ENCODE measurements around the gene MROH2B. TPM values are rescaled to one million over a fixed set of nuclear protein-coding genes. Genes with fewer than 3 reads are reported as not detected.

MROH2B gene
- total and polyA plus RNA-seq, 2 of the 13 experiments (the other 11 are each of a cell fraction or from before 2014, with no cell fraction given): not detected

GRCh38 chr5:40991168-40991980, 79.8 kb downstream of the MROH2B start (continued):
- no peak for TF ChIP-seq ZBTB10 (CRISPR knock-in tag; IDR thresholded peaks at IDR 0.05; ENCODE audit: borderline replicate concordance)
- no peak for TF ChIP-seq NFE2L1 (CRISPR knock-in tag; IDR thresholded peaks at IDR 0.05; ENCODE audit: borderline replicate concordance)
- TF ChIP-seq ZNF572 (CRISPR knock-in tag; IDR thresholded peaks at IDR 0.05): no peak
- no peak for TF ChIP-seq HCFC1 (IDR thresholded peaks at IDR 0.05; ENCODE audit: low read depth, low read length)
- no peak for TF ChIP-seq ZBTB7A (CRISPR knock-in tag; IDR thresholded peaks at IDR 0.05)
- no peak for TF ChIP-seq NR0B2 (CRISPR knock-in tag; IDR thresholded peaks at IDR 0.05)
- TF ChIP-seq SALL2 (CRISPR knock-in tag; IDR thresholded peaks at IDR 0.05): no peak
- no peak for TF ChIP-seq TOPORS (CRISPR knock-in tag; IDR thresholded peaks at IDR 0.05)
- TF ChIP-seq ZNF382 (CRISPR knock-in tag; IDR thresholded peaks at IDR 0.05; ENCODE audit: borderline replicate concordance): no peak
- peak; percentile 21 for TF ChIP-seq MED8 (CRISPR knock-in tag; IDR thresholded peaks at IDR 0.05; ENCODE audit: insufficient replicate concordance)
- TF ChIP-seq ATF7-NPFF (CRISPR knock-in tag; IDR thresholded peaks at IDR 0.05; ENCODE audit: low read depth): no peak
- TF ChIP-seq HDAC1 (CRISPR knock-in tag; IDR thresholded peaks at IDR 0.05): peak; percentile 72
- no peak for TF ChIP-seq SOX6 (IDR thresholded peaks at IDR 0.05)
- peak; percentile 94 for TF ChIP-seq SOX6 (CRISPR knock-in tag; IDR thresholded peaks at IDR 0.05)
- no peak for TF ChIP-seq ZFP36L1 (CRISPR knock-in tag; IDR thresholded peaks at IDR 0.05)
- no peak for TF ChIP-seq ARNT (IDR thresholded peaks at IDR 0.05)
- no peak for TF ChIP-seq KDM2A (CRISPR knock-in tag; IDR thresholded peaks at IDR 0.05; ENCODE audit: borderline replicate concordance, low read depth)
- TF ChIP-seq DNMT1 (CRISPR knock-in tag; IDR thresholded peaks at IDR 0.05): no peak
- no peak for TF ChIP-seq ZNF724P (CRISPR knock-in tag; IDR thresholded peaks at IDR 0.05; ENCODE audit: borderline replicate concordance)
- TF ChIP-seq HNRNPLL (IDR thresholded peaks at IDR 0.05; ENCODE audit: low read depth, low read length, poor library complexity, severe bottlenecking): no peak
- TF ChIP-seq HOXA5 (CRISPR knock-in tag; IDR thresholded peaks at IDR 0.05): peak; percentile 49; the same call in 1 of the 2 replicates
- no peak; the same call in 1 of the 2 replicates for TF ChIP-seq SP5 (CRISPR knock-in tag; IDR thresholded peaks at IDR 0.05; ENCODE audit: borderline replicate concordance, low read depth)
- TF ChIP-seq ZNF83 (CRISPR knock-in tag; IDR thresholded peaks at IDR 0.05; ENCODE audit: borderline replicate concordance): no peak
- no peak for TF ChIP-seq POLR2A (IDR thresholded peaks at IDR 0.05; ENCODE audit: insufficient read depth in 1 of 2, low read depth in 2 of 2, low read length in 2 of 2)
- TF ChIP-seq TAF15 (IDR thresholded peaks at IDR 0.05; ENCODE audit: low read depth, low read length, poor library complexity, severe bottlenecking): no peak
- no peak for TF ChIP-seq PBX2 (CRISPR knock-in tag; IDR thresholded peaks at IDR 0.05)
- TF ChIP-seq NFYC (CRISPR knock-in tag; IDR thresholded peaks at IDR 0.05): 0 out of 2 replicates have a peak, but pooled peaks have one; percentile 18
- peak; percentile 80 for TF ChIP-seq RBAK (CRISPR knock-in tag; IDR thresholded peaks at IDR 0.05)

Measured in HepG2 (cell line).